H7 (cell line): ENCODE data around the gene AKR1C2. TPM values are rescaled to one million over a fixed set of nuclear protein-coding genes. Genes with fewer than 3 reads are reported as not detected.
"Not testable (repeated sequence)": the region's sequence is repeated elsewhere in the genome, so short reads cannot be mapped to it uniquely, and the experiment has no call there.

Experiments used
- DNase-seq: peaks from one replicate; pipeline ENCODE4 v3.0.0; 2012
- H3K27me3 ChIP-seq: 2 replicates; pipeline ENCODE4 v1.6.0; 2011; ENCODE audit warnings: mild to moderate bottlenecking, low read length; ENCODE audit not compliant: control insufficient read depth, insufficient read depth
- H3K36me3 ChIP-seq: replicated peaks from 2 replicates; pipeline ENCODE4 v1.5.1; 2011; ENCODE audit warnings: low read length; ENCODE audit not compliant: control insufficient read depth, insufficient read depth
- H3K4me3 ChIP-seq: 2 replicates; pipeline ENCODE4 v1.5.1; 2011; ENCODE audit warnings: low read depth, mild to moderate bottlenecking, control low read depth, low read length, moderate library complexity; ENCODE audit not compliant: insufficient read depth
- total RNA-seq: library from RNA; depleted of rRNA; stranded (reverse); fragments of >200 nt; shearing (Covaris generic); gene quantifications from 2 replicates; pipeline ENCODE4 v1.2.3, GENCODE V29; 2014

AKR1C2 gene
- total RNA-seq, 1 experiment from 2014 or later, result not detected

DNA sequence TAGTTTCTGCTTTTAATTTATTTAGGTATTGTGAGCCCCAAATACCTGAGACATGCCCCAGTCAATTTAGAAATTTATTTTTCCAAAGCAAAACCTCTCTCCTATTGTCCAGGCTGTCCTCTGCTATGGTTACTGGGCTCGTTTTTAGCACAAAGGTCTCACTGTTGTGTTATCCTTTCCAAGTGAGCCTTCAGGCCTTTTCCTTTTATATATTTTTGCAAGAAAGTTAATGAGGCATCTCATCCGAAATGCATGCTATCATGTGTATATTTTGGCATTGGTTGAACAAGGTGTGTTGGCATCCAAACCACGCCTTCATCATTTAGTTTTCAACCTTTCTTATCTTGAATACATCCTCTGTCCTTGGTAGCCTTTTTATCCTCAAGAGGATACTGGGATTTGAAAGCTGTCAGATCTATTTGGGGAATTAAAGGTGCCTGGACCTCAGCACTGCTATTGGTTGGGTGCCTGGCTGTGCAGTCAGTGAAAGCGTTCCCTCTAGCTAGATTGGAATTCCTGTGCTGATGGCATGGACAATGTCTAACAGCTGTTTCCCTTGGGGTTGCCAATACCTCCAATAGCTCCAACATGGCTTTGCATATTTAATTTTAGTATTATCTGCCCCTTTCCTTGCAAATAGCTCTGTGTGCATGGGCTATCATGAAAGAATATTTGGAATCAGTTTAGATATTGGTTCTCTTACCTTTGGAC lies 10.7 kb upstream of the AKR1C2 start:
- not testable (repeated sequence) for DNase-seq, H3K36me3 ChIP-seq, H3K27me3 ChIP-seq, H3K4me3 ChIP-seq

GRCh38 chr10:5013385-5013784 lies 9.7 kb upstream of the AKR1C2 start:
- DNase-seq, result no peak
- Histone ChIP-seq H3K4me3 (no peak overlapping the region), H3K36me3 (no peaks in the 10 kb centered on the region), H3K27me3 (no peaks in the 10 kb centered on the region)

DNA sequence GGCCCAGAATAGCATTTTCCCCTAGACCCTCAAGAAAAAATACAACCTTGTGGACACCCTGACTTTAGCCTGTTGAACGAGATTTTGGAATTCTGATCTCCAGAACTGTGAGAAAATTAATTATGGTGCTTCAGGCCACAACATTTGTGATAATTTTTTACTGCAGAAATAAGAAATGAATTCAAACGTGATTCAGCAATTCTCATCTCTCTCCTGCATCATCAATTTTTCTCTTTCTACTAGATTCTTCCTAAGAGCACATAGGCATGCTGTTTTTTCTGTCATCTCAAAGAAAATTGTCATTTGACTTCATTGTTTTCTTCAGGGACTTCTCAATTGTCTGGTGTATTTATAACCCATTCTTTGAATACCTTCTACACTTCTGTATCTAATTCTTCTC lies 8.9 kb upstream of the AKR1C2 start:
- no peaks in the 10 kb centered on the region for H3K36me3 ChIP-seq
- no peak overlapping the region for H3K4me3 ChIP-seq
- H3K27me3 ChIP-seq, result no peaks in the 10 kb centered on the region
- no peak for DNase-seq

DNA sequence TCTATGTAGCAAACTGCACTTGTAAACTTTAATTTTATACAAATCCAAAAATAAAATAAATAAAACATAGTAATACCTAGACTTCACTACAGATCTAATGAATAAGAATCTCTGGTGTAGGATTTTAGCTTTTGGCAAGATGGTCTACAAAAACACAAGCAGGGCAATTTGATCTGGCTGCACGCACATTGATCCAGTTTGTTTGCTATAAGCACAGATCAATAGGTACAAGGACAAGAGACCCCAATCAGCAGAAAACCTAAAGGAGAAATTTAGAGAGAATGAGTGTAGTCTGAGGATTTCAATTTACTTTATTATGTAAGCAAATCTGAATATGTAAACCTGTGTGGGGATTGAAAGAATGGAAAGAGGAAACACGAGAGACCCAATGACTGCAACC lies 7.7 kb upstream of the AKR1C2 start:
- H3K4me3 ChIP-seq, DNase-seq, H3K27me3 ChIP-seq, H3K36me3 ChIP-seq: not testable (repeated sequence)

DNA sequence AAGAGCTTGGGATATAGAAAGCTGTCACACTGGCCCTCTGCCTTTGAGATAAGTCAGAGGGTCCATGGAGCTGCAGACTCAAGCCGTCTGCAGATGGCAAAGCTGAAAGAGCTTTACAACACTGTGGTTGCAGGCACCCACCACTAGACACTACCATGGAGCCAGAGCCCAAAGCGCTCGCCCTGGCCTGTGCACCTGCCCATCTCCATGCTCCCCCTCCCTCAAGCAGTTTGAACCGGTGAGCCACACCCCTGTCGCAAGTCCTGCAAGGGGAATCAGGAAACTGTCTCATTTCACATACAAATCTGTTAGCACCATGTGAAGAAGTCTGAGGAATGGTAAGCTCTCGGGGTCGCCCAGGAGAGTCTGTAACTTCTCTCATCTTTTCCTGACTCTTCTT lies 6.4 kb upstream of the AKR1C2 start:
- H3K36me3 ChIP-seq, H3K4me3 ChIP-seq, H3K27me3 ChIP-seq, DNase-seq: not testable (repeated sequence)

GRCh38 chr10:5008857-5009548 lies 5.3 kb upstream of the AKR1C2 start:
- H3K27me3 ChIP-seq, result not testable (repeated sequence)

DNA sequence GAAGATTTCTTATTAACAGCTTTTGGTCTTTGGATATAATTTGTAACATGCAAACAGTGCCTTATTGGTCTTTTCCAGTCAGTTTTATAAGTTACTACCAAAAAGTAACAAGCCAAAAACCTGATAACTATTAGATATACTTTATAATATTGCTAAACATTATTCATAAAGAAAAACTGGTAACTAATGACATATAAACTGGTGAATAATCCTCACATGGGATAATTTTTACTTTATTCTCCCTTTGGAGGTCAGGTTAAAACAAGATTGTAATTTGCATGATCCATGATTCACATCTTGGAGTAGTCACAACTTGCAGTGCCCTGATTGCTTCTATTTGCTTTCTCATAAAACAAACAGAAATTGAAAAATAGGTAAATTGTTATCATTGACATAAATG lies 844 bp upstream of the AKR1C2 start:
- H3K36me3 ChIP-seq, DNase-seq, H3K4me3 ChIP-seq, H3K27me3 ChIP-seq: not testable (repeated sequence)

More at GRCh38 chr10:5008857-5009548, 5.3 kb upstream of the AKR1C2 start:
- not testable (repeated sequence) for H3K4me3 ChIP-seq, H3K36me3 ChIP-seq, DNase-seq

DNA sequence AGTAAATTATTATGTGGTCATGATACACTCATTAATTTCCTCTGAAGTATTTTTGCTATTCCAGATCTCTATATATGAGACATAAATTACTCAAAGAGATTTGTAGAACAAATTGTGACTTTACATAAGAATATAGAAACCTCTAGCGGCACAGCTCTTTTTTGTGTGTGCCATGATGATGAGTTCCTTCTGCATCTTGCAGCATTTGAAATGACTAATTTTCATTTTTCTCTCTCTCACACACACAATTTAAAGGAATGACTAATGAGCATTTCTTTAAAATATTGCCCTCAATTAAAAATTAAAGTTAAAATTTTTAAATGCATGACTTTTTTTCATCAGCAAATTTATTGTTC lies 351 bp upstream of the AKR1C2 start:
- not testable (repeated sequence) for H3K4me3 ChIP-seq, DNase-seq, H3K27me3 ChIP-seq, H3K36me3 ChIP-seq

DNA sequence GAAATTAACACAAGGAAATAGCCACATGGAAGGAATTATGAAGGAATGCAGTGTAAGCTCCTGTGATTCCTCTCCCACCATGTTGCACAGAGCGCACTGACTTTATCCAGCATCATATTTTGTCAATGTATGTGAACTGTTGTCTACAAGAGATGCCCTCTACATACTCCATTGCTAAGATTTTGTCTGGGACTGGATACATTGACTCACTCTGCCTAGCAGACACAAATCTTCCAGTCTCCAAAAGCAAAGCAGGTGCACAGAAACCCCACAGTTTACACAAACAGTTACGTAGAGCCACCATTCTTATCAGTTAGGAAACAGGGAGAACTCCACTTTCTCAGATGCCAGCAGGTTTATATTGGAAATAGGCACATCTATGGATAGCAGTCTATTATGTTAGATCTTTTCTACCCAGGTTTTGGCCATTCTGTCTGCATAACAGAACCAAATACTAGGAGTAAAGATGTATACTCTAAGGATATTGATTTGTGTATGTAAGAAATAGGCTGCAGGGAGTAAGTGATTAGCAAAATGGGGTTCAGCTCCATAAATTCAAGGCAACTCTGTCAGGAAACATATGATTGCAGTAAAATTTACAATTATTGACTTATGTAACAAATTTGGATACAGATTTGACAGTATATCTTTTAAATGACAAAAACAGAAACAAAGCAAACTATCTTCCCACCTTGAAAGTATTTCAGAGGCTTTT lies 1.5 kb downstream of the AKR1C2 start:
- H3K27me3 ChIP-seq, result no peaks in the 10 kb centered on the region
- H3K36me3 ChIP-seq, result no peaks in the 10 kb centered on the region
- H3K4me3 ChIP-seq, result no peak overlapping the region
- no peak for DNase-seq

DNA sequence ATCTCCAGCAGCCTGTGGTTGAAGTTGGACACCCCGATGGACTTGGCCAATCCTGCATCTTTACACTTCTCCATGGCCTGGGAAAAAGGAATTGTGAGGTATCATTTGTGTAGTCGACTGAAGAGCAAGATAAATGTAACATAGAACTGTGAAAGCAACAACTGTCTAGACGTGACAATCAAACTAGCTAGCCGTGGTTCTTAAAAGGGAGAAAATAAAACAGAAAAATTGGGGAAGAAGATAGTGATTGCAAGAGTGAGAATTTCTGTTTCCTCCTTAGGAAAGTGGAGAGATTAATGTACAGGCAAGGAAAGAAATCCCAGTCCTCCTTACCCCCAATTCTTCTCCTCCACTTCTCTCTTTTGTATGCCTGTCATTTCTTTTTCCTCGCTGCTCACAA lies 5.0 kb downstream of the AKR1C2 start:
- Histone ChIP-seq H3K36me3 (no peaks in the 10 kb centered on the region), H3K4me3 (no peak overlapping the region), H3K27me3 (no peaks in the 10 kb centered on the region)
- DNase-seq, result no peak

DNA sequence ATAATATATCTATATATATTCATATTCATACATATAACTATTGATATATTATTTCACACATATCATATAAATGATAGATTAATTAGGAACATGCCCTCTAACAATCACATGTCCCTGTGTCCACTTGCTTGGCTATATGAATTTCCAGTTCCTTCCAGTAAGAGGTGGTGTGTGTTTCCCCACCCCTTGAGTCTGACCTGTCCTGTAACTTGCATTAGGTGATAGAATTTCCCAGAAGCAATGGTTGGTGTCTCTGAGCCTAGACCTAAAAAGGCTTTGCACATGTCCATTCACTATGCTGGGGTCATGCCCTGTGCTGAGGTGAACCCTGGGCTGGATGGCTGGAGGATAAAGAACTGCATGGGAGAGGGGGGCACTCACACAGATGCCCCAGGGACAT lies 9.4 kb downstream of the AKR1C2 start:
- H3K27me3 ChIP-seq, H3K4me3 ChIP-seq, H3K36me3 ChIP-seq, DNase-seq: not testable (repeated sequence)

- DNase-seq, H3K4me3 ChIP-seq, H3K27me3 ChIP-seq, H3K36me3 ChIP-seq: not testable (repeated sequence)
Observed at GRCh38 chr10:4992564-4992963, 11.1 kb downstream of the AKR1C2 start.

DNA sequence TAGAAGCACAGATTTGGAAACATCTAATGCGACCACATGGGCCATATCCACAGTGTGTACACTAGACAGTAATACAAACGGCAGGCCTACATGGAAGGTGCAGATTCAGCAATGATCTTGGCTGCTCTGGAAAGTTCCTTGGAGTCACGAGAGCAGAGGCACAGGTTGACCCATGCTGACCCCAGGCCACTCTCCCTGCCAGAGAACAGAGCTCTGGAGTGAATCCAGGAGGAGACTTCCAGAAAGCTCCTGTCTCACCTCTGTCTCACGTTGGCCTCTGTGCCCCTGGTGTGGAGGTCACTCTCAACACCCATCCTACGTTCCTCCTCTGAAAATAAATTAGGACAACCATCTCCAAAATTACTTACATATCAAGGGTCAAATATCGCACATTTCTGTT lies 12.2 kb downstream of the AKR1C2 start:
- not testable (repeated sequence) for H3K4me3 ChIP-seq, DNase-seq, H3K36me3 ChIP-seq, H3K27me3 ChIP-seq

- Histone ChIP-seq H3K36me3 (no peaks in the 10 kb centered on the region), H3K27me3 (no peaks in the 10 kb centered on the region), H3K4me3 (no peak overlapping the region)
- no peak for DNase-seq
Observed at GRCh38 chr10:4990217-4990616, 13.4 kb downstream of the AKR1C2 start.

DNA sequence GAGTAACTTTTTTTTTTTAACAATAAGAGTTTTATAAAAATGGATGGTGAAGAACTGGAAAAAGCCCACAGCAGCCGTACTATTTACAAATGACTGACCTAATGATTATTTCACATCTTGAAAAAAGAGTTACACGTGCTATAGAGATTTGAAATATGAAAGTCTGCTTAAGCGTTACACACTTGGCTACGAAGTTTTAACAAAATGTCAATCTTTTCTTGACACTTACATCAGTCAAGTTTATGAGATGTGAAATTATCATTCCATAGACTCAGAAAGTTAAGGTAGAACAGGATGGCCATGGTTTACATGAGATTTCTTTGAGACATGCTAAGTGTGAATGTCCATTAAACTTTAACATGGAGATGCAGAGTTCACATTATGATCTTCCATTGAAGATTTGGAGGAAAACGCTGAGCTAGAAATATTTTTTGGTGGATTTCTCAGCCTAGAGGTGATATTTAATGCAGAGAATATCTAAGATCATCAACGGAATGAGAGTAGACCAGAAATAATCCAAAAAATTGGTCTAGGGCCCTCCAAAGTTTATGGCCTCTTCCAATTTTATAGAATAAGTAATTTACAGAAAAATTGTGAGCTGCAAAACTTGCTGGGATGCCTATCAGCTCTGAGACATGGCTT lies 15.5 kb downstream of the AKR1C2 start:
- H3K36me3 ChIP-seq, DNase-seq, H3K4me3 ChIP-seq, H3K27me3 ChIP-seq: not testable (repeated sequence)
